Activated CD4-positive, alpha-beta T cell treated with anti-CD3 and anti-CD28 coated beads, Interleukin-2, amount 50 U/mL, for 48 hours (primary cell): ENCODE measurements around the gene PLEKHA8.

Experiments
- DNase-seq, 2 experiments: peaks; one replicate each; pipeline ENCODE4 v3.0.0-alpha.2; 2020

Gene PLEKHA8

GRCh38 chr7:30147785-30148184 is 119.6 kb downstream of the PLEKHA8 start:
- no peak for DNase-seq

- DNase-seq: no peak
These were observed 120.2 kb downstream of the PLEKHA8 start for GRCh38 chr7:30148426-30148825.

GRCh38 chr7:30148951-30149459 is 120.8 kb downstream of the PLEKHA8 start:
- peak in 1 of 2 experiments; percentile 31 for DNase-seq

- no peak for DNase-seq
These were observed 121.5 kb downstream of the PLEKHA8 start for GRCh38 chr7:30149640-30150272.

- DNase-seq: no peak
These were observed 122.5 kb downstream of the PLEKHA8 start for GRCh38 chr7:30150711-30151110.

- DNase-seq: no peak
These were observed 125.9 kb downstream of the PLEKHA8 start for GRCh38 chr7:30154111-30154587.

GRCh38 chr7:30155481-30155880 is 127.3 kb downstream of the PLEKHA8 start:
- DNase-seq: no peak

GRCh38 chr7:30157204-30157603 is 129.0 kb downstream of the PLEKHA8 start:
- peak in 1 of 2 experiments; percentile 20 for DNase-seq

GRCh38 chr7:30159163-30159562 is 131.0 kb downstream of the PLEKHA8 start:
- no peak for DNase-seq

- peak; percentile 15 to 37 for DNase-seq
These were observed 131.5 kb downstream of the PLEKHA8 start for GRCh38 chr7:30159698-30160143.

- no peak for DNase-seq
These were observed 132.1 kb downstream of the PLEKHA8 start for GRCh38 chr7:30160329-30160728.

- DNase-seq: no peak
These were observed 133.9 kb downstream of the PLEKHA8 start for GRCh38 chr7:30162133-30162532.

- DNase-seq: no peak
These were observed 134.5 kb downstream of the PLEKHA8 start for GRCh38 chr7:30162622-30163124.

- peak in 1 of 2 experiments; percentile 25 for DNase-seq
These were observed 135.2 kb downstream of the PLEKHA8 start for GRCh38 chr7:30163231-30163894.

GRCh38 chr7:30164567-30164966 is 136.4 kb downstream of the PLEKHA8 start:
- DNase-seq: no peak

GRCh38 chr7:30165590-30165989 is 137.4 kb downstream of the PLEKHA8 start:
- no peak for DNase-seq

GRCh38 chr7:30166155-30166840 is 138.1 kb downstream of the PLEKHA8 start:
- no peak for DNase-seq

GRCh38 chr7:30166841-30167235 is 138.6 kb downstream of the PLEKHA8 start:
- no peak for DNase-seq

GRCh38 chr7:30167901-30168300 is 139.7 kb downstream of the PLEKHA8 start:
- no peak for DNase-seq

GRCh38 chr7:30168835-30169573 is 140.8 kb downstream of the PLEKHA8 start:
- DNase-seq: no peak

GRCh38 chr7:30169579-30169978 is 141.4 kb downstream of the PLEKHA8 start:
- DNase-seq: no peak

GRCh38 chr7:30170476-30171205 is 142.4 kb downstream of the PLEKHA8 start:
- no peak for DNase-seq
